Adipocyte (in vitro differentiated cells): ENCODE measurements around the gene SULT2B1.

Experiments
- DNase-seq: peaks from one replicate; pipeline ENCODE4 v3.0.0-alpha.2; 2015; ENCODE audit warnings: low read depth
- H3K27me3 ChIP-seq: replicated peaks from 2 replicates; pipeline ENCODE4 v1.7.0; 2013; ENCODE audit warnings: mild to moderate bottlenecking, low read length, moderate library complexity; ENCODE audit not compliant: control insufficient read depth, insufficient read depth
- H3K36me3 ChIP-seq: 2 replicates; pipeline ENCODE4 v1.7.0; 2013; ENCODE audit warnings: low read length, mild to moderate bottlenecking, moderate library complexity; ENCODE audit not compliant: control insufficient read depth, insufficient read depth, severe bottlenecking
- H3K4me1 ChIP-seq: 2 replicates; pipeline ENCODE4 v1.7.0; 2013; ENCODE audit warnings: mild to moderate bottlenecking, low read length, moderate library complexity; ENCODE audit not compliant: control insufficient read depth, insufficient read depth
- H3K4me3 ChIP-seq: 2 replicates; pipeline ENCODE4 v1.7.0; 2013; ENCODE audit warnings: mild to moderate bottlenecking, low read length, moderate library complexity
- H3K9ac ChIP-seq: 2 replicates; pipeline ENCODE4 v1.7.0; 2013; ENCODE audit warnings: mild to moderate bottlenecking, low read length, moderate library complexity
- H3K9me3 ChIP-seq: 2 replicates; pipeline ENCODE4 v1.7.0; 2013; ENCODE audit warnings: mild to moderate bottlenecking, low read length, moderate library complexity; ENCODE audit not compliant: control insufficient read depth

The SULT2B1 gene

DNA sequence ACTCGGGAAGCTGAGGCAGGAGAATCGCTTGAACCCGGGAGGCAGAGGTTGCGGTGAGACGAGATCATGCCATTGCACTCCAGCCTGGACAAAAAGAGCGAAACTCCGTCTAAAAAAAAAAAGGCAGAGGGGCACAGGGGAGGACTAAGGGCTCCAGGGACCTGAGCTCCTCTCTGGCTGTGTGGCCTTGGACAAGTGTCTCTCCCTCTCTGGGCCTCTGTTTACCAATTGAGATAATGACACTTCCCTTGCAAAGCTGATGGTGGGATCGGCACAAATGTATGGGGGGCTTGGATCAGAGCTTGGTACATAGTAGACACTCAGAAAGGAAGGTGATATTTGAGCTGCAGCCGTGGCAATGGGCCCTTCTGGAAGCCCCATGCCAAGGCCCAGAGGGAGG, 43.2 kb downstream of the SULT2B1 start:
- Histone ChIP-seq H3K9ac (no peak overlapping the region), H3K4me3 (no peak overlapping the region), H3K9me3 (no peaks in the 10 kb centered on the region), H3K4me1 (no peaks in the 10 kb centered on the region), H3K36me3 (no peaks in the 10 kb centered on the region), H3K27me3 (peaks cover 18% of the 10 kb centered on the region)
- no peak for DNase-seq

DNA sequence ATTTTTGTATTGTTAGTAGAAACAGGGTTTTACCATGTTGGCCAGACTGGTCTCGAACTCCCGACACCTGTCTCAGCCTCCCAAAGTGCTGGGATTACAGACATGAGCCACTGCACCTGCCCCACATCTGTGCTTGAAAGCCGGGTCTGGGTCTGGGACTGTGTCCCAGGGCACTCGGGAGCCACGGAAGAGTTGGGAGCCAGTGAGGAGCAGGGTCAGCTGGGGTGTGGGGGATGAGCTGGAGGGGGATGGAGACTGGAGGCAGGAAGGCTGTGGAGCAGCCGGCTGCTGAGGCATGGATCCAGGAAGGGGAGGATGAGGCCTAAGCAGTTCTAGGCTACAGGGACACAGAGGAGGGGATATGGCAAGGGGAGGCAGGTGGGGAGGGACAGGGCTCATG, 43.9 kb downstream of the SULT2B1 start:
- Histone ChIP-seq H3K27me3 (peaks cover 18% of the 10 kb centered on the region), H3K36me3 (no peaks in the 10 kb centered on the region), H3K9me3 (no peaks in the 10 kb centered on the region), H3K9ac (no peak overlapping the region), H3K4me3 (no peak overlapping the region), H3K4me1 (no peaks in the 10 kb centered on the region)
- no peak for DNase-seq

DNA sequence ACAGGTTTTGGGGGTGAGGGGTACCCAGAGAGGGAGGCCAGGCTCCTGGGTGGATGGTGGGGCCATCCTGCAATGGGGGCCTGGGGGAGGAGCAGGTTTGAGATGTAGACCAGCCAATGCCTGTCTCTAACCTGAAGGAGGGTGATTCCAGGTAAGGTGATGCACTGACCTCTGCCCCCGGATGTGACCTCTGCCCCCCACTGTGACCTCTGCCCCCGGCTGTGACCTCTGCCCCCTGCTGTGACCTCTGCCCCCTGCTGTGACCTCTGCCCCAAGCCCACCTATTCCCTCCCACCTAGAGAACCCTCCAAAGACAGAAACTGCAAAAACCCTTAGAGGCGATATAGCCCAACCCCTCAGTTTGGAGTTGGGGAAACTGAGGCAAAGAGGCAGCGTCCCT, 44.3 kb downstream of the SULT2B1 start:
- no peaks in the 10 kb centered on the region for H3K9me3 ChIP-seq

DNA sequence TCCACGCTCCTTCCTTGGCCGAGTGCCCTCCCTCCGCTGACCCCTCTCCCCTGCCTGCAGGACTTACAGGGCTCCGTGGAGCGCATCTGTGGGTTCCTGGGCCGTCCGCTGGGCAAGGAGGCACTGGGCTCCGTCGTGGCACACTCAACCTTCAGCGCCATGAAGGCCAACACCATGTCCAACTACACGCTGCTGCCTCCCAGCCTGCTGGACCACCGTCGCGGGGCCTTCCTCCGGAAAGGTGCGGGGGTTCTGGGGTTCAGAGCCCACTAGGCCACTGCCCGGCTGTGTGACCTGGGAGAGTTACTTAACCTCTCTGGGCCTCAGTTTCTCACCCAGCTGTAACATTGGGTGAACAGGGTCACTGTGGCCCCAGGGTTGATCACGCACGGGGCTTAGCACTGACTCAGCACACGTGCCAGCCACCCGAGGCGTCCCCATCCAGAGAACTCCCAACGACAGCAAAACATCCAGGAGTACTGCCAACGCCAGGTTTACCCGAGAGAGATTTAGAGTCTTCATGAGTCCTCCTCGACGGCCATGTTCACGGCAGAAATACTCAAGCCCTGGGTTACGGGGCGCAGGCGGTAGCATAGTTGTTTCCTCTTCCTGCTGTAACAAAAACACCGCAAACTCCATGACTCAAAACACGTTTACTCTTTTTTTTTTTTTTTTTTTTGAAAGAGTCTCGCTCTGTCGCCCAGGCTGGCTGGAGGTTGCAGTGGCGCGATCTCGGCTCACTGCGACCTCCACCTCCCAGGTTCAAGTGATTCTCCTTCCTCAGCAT, 44.9 kb downstream of the SULT2B1 start:
- Histone ChIP-seq H3K4me3 (no peak overlapping the region), H3K9ac (no peak overlapping the region), H3K27me3 (peaks cover 18% of the 10 kb centered on the region), H3K9me3 (no peaks in the 10 kb centered on the region), H3K4me1 (no peaks in the 10 kb centered on the region), H3K36me3 (no peaks in the 10 kb centered on the region)
- DNase-seq: no peak

More for the DNA sequence above, 44.3 kb downstream of the SULT2B1 start:
- Histone ChIP-seq H3K4me3 (no peak overlapping the region), H3K36me3 (no peaks in the 10 kb centered on the region), H3K4me1 (no peaks in the 10 kb centered on the region), H3K27me3 (peaks cover 18% of the 10 kb centered on the region), H3K9ac (no peak overlapping the region)
- DNase-seq: no peak

DNA sequence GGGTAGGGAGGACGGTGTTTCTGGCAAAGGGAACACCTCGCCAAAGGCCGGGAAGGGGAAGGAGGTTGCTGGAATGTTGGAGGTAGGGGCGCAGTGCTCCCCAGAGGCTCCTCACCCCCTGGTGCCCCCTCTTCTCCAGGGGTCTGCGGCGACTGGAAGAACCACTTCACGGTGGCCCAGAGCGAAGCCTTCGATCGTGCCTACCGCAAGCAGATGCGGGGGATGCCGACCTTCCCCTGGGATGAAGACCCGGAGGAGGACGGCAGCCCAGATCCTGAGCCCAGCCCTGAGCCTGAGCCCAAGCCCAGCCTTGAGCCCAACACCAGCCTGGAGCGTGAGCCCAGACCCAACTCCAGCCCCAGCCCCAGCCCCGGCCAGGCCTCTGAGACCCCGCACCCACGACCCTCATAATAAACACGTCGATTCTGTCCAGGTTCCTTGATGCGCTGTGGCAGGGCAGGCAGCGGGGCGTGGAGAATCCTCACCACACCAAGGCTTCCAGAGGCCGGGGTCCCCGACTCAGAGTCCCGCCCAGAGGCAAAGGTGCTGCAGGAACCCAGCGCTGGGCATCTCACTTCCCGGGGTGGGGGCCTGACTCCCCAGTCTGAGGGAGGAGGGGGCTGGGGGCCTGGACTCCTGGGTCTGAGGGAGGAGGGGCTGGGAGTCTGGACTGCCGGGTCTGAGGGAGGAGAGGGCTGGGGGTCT, 47.2 kb downstream of the SULT2B1 start:
- Histone ChIP-seq H3K9ac (no peak overlapping the region), H3K4me1 (no peaks in the 10 kb centered on the region), H3K9me3 (no peaks in the 10 kb centered on the region), H3K36me3 (no peaks in the 10 kb centered on the region), H3K4me3 (no peak overlapping the region), H3K27me3 (peaks cover 22% of the 10 kb centered on the region)
- no peak for DNase-seq

DNA sequence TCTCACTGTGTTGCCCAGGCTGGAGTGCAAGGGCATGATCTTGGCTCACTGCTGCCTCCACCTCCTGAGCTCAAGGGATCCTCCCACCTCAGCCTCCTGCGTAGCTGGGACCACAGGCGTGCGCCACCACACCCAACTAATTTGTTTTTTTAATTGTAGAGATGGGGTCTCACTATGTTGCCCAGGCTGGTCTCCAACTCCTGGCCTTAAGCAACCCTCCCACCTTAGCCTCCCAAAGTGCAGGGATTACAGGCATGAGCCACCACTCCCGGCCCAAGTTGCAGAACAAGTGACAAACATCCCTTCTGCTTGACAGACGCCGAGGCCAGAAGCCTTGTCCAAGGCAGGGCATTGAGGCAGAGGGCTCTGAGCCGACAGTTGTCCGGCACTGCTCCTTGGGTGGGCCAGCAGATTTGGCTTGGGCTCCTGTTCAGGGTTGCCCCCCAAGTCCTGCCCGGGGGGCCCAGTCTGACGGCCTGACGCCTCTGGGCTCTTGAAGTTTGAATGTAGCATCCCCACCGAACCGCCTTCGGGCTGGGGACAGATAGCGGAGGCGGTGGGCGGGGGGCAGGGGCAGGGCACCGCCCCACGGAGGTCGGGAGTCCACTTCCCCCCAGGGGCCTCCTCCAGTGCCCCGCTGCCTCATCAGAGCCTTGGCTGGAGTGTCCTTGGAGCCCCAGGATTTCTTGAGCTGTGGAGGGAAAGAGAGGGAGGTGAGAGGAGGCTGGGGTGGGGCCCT, 48.9 kb downstream of the SULT2B1 start:
- Histone ChIP-seq H3K4me1 (no peaks in the 10 kb centered on the region), H3K4me3 (no peak overlapping the region), H3K9ac (no peak overlapping the region), H3K27me3 (peaks cover 22% of the 10 kb centered on the region), H3K36me3 (no peaks in the 10 kb centered on the region), H3K9me3 (no peaks in the 10 kb centered on the region)
- no peak for DNase-seq

DNA sequence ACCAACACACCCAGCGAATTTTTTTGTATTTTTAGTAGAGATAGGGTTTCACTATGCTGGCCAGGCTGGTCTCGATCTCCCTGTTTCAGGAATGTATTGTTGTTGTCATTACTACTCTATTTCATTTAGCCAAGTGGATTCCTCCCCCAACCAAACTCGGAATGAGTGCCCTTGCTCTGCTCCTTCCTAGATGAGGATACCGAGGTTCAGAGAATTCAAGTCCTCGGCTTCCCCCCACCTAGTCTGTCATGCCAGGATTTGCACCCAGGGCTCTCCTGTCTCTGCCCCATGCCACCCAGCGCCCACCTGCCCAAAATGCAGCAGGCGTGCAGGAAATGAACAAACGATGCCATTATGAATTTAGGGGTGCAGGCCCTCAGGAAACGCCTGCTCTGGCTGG, 51.0 kb downstream of the SULT2B1 start:
- Histone ChIP-seq H3K9me3 (no peaks in the 10 kb centered on the region), H3K27me3 (peaks cover 14% of the 10 kb centered on the region), H3K4me3 (no peak overlapping the region), H3K36me3 (no peaks in the 10 kb centered on the region), H3K4me1 (no peaks in the 10 kb centered on the region), H3K9ac (no peak overlapping the region)
- no peak for DNase-seq

DNA sequence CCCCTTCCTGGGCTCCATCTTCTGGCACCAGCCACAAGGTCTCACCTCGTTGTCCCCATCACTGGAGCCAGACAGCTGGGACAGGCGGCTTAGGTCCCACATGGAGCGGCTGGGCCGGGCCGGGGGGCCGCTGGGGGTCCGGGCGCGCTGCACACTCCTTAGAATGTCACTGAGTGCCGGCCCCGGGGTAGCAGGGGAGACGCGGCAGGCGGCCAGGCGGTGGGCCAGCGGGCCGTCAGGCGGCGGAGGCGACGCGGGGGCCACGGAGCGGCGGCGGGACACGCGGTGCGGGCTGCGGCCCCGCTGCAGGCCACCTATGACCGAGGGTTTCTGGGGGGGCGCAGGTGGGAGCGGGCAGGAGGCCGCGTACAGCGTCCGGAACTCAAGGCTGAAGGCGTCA, 51.5 kb downstream of the SULT2B1 start:
- no peaks in the 10 kb centered on the region for H3K4me1 ChIP-seq
- DNase-seq: no peak

DNA sequence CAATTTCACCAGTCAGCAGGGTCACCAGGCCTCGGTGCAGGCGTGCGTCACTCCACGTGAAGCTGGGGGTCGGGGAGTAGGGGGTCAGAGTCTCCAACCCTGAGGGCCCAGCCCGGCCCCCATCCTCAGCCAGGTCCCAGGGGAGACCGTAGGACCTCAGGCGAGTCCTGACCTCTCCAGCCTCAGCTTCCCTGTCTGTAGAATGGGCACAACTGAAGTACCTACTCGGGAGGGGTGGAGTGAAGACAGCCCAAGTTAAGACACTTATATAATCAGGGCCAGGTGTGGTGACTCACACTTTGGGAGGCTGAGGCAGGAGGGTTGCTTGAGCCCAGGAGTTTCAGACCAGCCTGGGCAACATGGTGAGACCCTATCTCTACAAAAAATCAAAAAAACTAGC, 51.9 kb downstream of the SULT2B1 start:
- Histone ChIP-seq H3K4me1 (no peaks in the 10 kb centered on the region), H3K9ac (no peak overlapping the region), H3K4me3 (no peak overlapping the region), H3K9me3 (no peaks in the 10 kb centered on the region), H3K27me3 (peaks cover 9% of the 10 kb centered on the region), H3K36me3 (no peaks in the 10 kb centered on the region)
- DNase-seq: no peak

More for the DNA sequence above, 51.5 kb downstream of the SULT2B1 start:
- no peak overlapping the region for H3K4me3 ChIP-seq
- no peaks in the 10 kb centered on the region for H3K36me3 ChIP-seq
- H3K27me3 ChIP-seq: peaks cover 13% of the 10 kb centered on the region
- no peaks in the 10 kb centered on the region for H3K9me3 ChIP-seq
- H3K9ac ChIP-seq: no peak overlapping the region

DNA sequence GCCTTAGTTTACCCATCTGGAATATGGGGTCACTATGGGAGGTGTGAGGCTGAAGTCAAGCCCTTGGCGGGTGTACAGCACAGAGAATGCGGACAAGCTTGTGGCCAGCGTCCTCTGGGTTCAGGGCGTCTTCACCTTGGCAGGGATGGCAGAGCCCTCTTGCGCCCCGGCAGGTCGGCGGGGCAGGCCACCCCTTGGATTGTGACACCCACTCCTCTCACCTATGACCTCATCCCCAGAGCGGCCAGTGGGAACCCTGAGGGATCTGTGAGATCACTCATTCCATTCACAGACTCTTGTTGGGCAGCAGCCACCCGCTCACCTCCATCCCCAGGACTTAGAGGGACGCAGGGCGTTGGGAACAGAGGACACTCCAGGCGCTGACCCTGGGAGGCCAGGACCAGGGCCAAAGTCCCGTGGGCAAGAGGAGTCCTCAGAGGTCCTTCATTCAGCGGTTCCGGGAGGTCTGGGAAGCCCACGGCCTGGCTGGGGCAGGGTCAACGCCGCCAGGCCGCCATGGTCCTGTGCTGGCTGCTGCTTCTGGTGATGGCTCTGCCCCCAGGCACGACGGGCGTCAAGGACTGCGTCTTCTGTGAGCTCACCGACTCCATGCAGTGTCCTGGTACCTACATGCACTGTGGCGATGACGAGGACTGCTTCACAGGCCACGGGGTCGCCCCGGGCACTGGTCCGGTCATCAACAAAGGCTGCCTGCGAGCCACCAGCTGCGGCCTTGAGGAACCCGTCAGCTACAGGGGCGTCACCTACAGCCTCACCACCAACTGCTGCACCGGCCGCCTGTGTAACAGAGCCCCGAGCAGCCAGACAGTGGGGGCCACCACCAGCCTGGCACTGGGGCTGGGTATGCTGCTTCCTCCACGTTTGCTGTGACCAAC, 54.7 kb downstream of the SULT2B1 start, which contains the start of gene SPACA4:
Gene SPACA4 (plus strand): TSS at position 280 of the 896 bp plus-strand sequence. CDS start 237 bp downstream, at position 517.
- H3K4me1 ChIP-seq: no peaks in the 10 kb centered on the region
- no peak within 1 kb of the TSS for H3K4me3 ChIP-seq
- H3K9me3 ChIP-seq: no peaks in the 10 kb centered on the region
- no peak for DNase-seq
- peaks cover 4% of the 10 kb centered on the region for H3K27me3 ChIP-seq
- H3K9ac ChIP-seq: no peak within 1 kb of the TSS
- no peaks in the 10 kb centered on the region for H3K36me3 ChIP-seq
